Cardiac fibroblast (primary cell): Measurements from ENCODE around the gene COL6A3.

ENCODE experiments used
- DNase-seq, 2 donors: peaks; one replicate each; pipeline versions ENCODE4 v3.0.0 to v3.0.0-alpha.2; 2010; ENCODE audit warnings: low read depth in 2 of 2
- H3K4me3 ChIP-seq, 2 donors: replicated peaks in 1 of 2; 1 replicate in 1 of 2; 2 replicates in 1 of 2; pipeline ENCODE4 v1.5.1; 2011; ENCODE audit warnings: low read depth in 2 of 2, low read length in 2 of 2, mild to moderate bottlenecking in 2 of 2, moderate library complexity in 1 of 2
- CTCF ChIP-seq: IDR thresholded peaks from one replicate; pipeline ENCODE4 v1.5.1; 2011; ENCODE audit warnings: low read depth, mild to moderate bottlenecking, low read length, inconsistent platforms

COL6A3 gene

GRCh38 chr2:237456200-237456843 is 42.4 kb upstream of the COL6A3 start:
- DNase-seq, result peak; percentile 64 to 95
- no peak for TF ChIP-seq CTCF
- H3K4me3 ChIP-seq, result no peak overlapping the region

- DNase-seq, result no peak
- no peak for TF ChIP-seq CTCF
- H3K4me3 ChIP-seq, result no peak overlapping the region
Observed at GRCh38 chr2:237455764-237456163, 41.8 kb upstream of the COL6A3 start.

- no peak for TF ChIP-seq CTCF
- no peak overlapping the region for H3K4me3 ChIP-seq
- no peak for DNase-seq
Observed at GRCh38 chr2:237453671-237454070, 39.7 kb upstream of the COL6A3 start.

GRCh38 chr2:237452861-237453260 is 38.9 kb upstream of the COL6A3 start:
- peak in 1 of 2 donors; percentile 81 for DNase-seq
- no peak for TF ChIP-seq CTCF
- no peak overlapping the region for H3K4me3 ChIP-seq

GRCh38 chr2:237451643-237452469 is 37.9 kb upstream of the COL6A3 start:
- peak; percentile 54 for TF ChIP-seq CTCF
- no peak overlapping the region for H3K4me3 ChIP-seq
- peak; percentile 51 to 56 for DNase-seq

- no peak for TF ChIP-seq CTCF
- no peak overlapping the region for H3K4me3 ChIP-seq
- DNase-seq, result no peak
Observed at GRCh38 chr2:237450583-237450982, 36.6 kb upstream of the COL6A3 start.
